ENCODE results near the gene FBXO31. TPM values are rescaled to one million over a fixed set of nuclear protein-coding genes. Genes with fewer than 3 reads are reported as not detected.

FBXO31 gene
- polyA plus RNA-seq, 1 donor from 2014 or later, result 20.6 TPM

DNA sequence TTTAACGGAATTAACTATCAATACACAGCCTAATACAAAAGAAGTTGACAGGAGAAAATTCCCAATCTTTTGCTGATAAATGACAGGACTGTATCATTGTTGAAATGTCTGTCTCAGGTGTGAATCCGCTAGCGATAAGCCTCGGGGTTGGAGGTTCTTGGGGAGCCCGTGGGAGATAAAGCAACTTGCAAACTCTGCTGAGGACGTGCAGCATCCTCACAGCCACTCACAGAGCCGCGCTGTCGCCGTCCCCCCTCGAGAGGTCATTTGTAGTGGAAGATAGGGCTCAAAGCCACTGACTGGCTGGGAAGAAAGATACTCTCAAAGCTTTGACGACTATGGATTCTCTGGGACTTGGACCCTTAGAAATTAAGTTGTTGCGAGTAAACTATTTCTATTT lies 25.6 kb upstream of the FBXO31 start:
- Histone ChIP-seq H3K27ac (ENCODE audit: low read length) (no peak overlapping the region), H3K4me2 (ENCODE audit: low read length) (no peak overlapping the region), H2AFZ (ENCODE audit: low read depth, low read length) (no peak overlapping the region), H3K36me3 (ENCODE audit: insufficient read depth, low read length) (peaks cover 6% of the 10 kb centered on the region), H3K9me3 (ENCODE audit: low read length) (no peaks in the 10 kb centered on the region), H3K4me3 (ENCODE audit: low read length) (no peak overlapping the region), H3K79me2 (replicated peaks; ENCODE audit: insufficient read depth, low read length) (no peaks in the 10 kb centered on the region), H3K27me3 (ENCODE audit: insufficient read depth, low read depth, low read length) (no peaks in the 10 kb centered on the region), H3K9ac (ENCODE audit: low read length) (no peak overlapping the region), H3F3A (ENCODE audit: insufficient read depth, low read length, poor library complexity, severe bottlenecking) (no peaks in the 10 kb centered on the region), H3K9me2 (ENCODE audit: insufficient read depth, low read length) (no peaks in the 10 kb centered on the region), H4K20me1 (ENCODE audit: insufficient read depth) (no peaks in the 10 kb centered on the region)
- TF ChIP-seq POLR2AphosphoS5 (IDR thresholded peaks at IDR 0.05) (no peak), EZH2 (IDR thresholded peaks at IDR 0.05; ENCODE audit: borderline replicate concordance, insufficient read depth, low read length, poor library complexity, severe bottlenecking) (no peak), TAF1 (IDR thresholded peaks at IDR 0.05; ENCODE audit: low read depth) (no peak), RAD21 (conservative IDR thresholded peaks at IDR 0.05) (no peak), MXI1 (conservative IDR thresholded peaks at IDR 0.05; ENCODE audit: poor library complexity, severe bottlenecking) (no peak), SMC3 (conservative IDR thresholded peaks at IDR 0.05; ENCODE audit: poor library complexity) (no peak), EP300 (conservative IDR thresholded peaks at IDR 0.05; ENCODE audit: poor library complexity, severe bottlenecking) (no peak)
- TF ChIP-seq, protein P1, sequence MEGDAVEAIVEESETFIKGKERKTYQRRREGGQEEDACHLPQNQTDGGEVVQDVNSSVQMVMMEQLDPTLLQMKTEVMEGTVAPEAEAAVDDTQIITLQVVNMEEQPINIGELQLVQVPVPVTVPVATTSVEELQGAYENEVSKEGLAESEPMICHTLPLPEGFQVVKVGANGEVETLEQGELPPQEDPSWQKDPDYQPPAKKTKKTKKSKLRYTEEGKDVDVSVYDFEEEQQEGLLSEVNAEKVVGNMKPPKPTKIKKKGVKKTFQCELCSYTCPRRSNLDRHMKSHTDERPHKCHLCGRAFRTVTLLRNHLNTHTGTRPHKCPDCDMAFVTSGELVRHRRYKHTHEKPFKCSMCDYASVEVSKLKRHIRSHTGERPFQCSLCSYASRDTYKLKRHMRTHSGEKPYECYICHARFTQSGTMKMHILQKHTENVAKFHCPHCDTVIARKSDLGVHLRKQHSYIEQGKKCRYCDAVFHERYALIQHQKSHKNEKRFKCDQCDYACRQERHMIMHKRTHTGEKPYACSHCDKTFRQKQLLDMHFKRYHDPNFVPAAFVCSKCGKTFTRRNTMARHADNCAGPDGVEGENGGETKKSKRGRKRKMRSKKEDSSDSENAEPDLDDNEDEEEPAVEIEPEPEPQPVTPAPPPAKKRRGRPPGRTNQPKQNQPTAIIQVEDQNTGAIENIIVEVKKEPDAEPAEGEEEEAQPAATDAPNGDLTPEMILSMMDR (IDR thresholded peaks at IDR 0.05; ENCODE audit: poor library complexity, severe bottlenecking), result no peak
- TF ChIP-seq, protein P2, sequence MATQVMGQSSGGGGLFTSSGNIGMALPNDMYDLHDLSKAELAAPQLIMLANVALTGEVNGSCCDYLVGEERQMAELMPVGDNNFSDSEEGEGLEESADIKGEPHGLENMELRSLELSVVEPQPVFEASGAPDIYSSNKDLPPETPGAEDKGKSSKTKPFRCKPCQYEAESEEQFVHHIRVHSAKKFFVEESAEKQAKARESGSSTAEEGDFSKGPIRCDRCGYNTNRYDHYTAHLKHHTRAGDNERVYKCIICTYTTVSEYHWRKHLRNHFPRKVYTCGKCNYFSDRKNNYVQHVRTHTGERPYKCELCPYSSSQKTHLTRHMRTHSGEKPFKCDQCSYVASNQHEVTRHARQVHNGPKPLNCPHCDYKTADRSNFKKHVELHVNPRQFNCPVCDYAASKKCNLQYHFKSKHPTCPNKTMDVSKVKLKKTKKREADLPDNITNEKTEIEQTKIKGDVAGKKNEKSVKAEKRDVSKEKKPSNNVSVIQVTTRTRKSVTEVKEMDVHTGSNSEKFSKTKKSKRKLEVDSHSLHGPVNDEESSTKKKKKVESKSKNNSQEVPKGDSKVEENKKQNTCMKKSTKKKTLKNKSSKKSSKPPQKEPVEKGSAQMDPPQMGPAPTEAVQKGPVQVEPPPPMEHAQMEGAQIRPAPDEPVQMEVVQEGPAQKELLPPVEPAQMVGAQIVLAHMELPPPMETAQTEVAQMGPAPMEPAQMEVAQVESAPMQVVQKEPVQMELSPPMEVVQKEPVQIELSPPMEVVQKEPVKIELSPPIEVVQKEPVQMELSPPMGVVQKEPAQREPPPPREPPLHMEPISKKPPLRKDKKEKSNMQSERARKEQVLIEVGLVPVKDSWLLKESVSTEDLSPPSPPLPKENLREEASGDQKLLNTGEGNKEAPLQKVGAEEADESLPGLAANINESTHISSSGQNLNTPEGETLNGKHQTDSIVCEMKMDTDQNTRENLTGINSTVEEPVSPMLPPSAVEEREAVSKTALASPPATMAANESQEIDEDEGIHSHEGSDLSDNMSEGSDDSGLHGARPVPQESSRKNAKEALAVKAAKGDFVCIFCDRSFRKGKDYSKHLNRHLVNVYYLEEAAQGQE (IDR thresholded peaks at IDR 0.05; ENCODE audit: borderline replicate concordance), result no peak

DNA sequence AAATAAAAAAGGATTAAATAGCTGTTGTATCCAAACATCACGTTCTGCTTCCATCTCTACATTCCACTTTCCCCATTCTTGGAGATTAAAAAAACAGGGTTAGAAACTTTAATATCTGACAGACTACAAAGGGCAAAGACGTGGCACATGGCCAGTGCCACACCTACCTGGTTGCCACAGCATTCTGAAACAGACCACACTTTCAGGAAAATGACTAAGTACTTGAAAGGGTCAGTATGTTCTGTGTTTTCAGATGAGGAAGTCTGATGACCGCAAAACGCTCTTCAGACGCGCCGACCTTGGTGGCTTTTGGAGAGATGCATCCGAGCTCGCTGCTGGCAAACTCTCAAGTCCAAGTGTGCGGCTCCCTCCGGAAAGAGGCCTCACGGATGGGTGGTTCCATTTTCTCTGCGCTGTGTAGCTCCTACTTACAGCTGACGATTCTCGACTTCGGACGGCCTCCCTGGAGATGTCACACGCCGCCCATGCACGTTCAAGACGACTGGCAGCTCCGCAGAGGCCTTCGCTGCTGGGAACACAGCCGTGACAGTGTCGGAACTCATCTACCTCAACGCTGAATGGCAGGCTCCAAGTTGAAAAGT lies 24.0 kb upstream of the FBXO31 start:
- Histone ChIP-seq H3K9me2 (ENCODE audit: insufficient read depth, low read length) (no peaks in the 10 kb centered on the region), H3K9me3 (ENCODE audit: low read length) (no peaks in the 10 kb centered on the region), H3K27me3 (ENCODE audit: insufficient read depth, low read depth, low read length) (no peaks in the 10 kb centered on the region), H3K79me2 (replicated peaks; ENCODE audit: insufficient read depth, low read length) (no peaks in the 10 kb centered on the region), H3F3A (ENCODE audit: insufficient read depth, low read length, poor library complexity, severe bottlenecking) (no peaks in the 10 kb centered on the region), H2AFZ (ENCODE audit: low read depth, low read length) (no peak overlapping the region), H3K9ac (ENCODE audit: low read length) (no peak overlapping the region), H3K4me3 (ENCODE audit: low read length) (no peak overlapping the region), H3K36me3 (ENCODE audit: insufficient read depth, low read length) (peaks cover 6% of the 10 kb centered on the region), H4K20me1 (ENCODE audit: insufficient read depth) (no peaks in the 10 kb centered on the region), H3K27ac (ENCODE audit: low read length) (no peak overlapping the region), H3K4me2 (ENCODE audit: low read length) (no peak overlapping the region)
- TF ChIP-seq EZH2 (IDR thresholded peaks at IDR 0.05; ENCODE audit: borderline replicate concordance, insufficient read depth, low read length, poor library complexity, severe bottlenecking) (no peak), POLR2AphosphoS5 (IDR thresholded peaks at IDR 0.05) (no peak), TAF1 (IDR thresholded peaks at IDR 0.05; ENCODE audit: low read depth) (no peak)
- TF ChIP-seq, protein P1 (IDR thresholded peaks at IDR 0.05; ENCODE audit: poor library complexity, severe bottlenecking), result no peak
